Keratinocyte (primary cell): Measurements from ENCODE around the gene SAMD11. TPM values are rescaled to one million over a fixed set of nuclear protein-coding genes. Genes with fewer than 3 reads are reported as not detected.

ENCODE experiments used
- DNase-seq: peaks from one replicate; pipeline ENCODE4 v3.0.0-alpha.2; 2011; ENCODE audit warnings: low read depth, missing footprints, low spot score
- FAIRE-seq: peaks from 2 replicates; lab custom pipeline; 2011; peaks lifted over from hg19 to GRCh38; lab: Jason Lieb, UNC
- H2AFZ ChIP-seq: 2 replicates; pipeline ENCODE4 v1.6.0; 2012; ENCODE audit warnings: low read length, control low read depth, inconsistent platforms; ENCODE audit not compliant: control insufficient read depth
- H3K27ac ChIP-seq: 2 replicates; pipeline ENCODE4 v1.5.1; 2011; ENCODE audit warnings: low read length; ENCODE audit not compliant: control insufficient read depth, insufficient read depth
- H3K27me3 ChIP-seq: 3 replicates; pipeline ENCODE4 v1.6.0; 2011; ENCODE audit warnings: low read length; ENCODE audit not compliant: control insufficient read depth, insufficient read depth; ENCODE audit errors: extremely low read depth
- H3K36me3 ChIP-seq, 2 experiments: 2 replicates in 1 of 2; 3 replicates in 1 of 2; pipeline ENCODE4 v1.5.1; 2011; ENCODE audit warnings: low read length in 2 of 2, mild to moderate bottlenecking in 1 of 2; ENCODE audit not compliant: control insufficient read depth in 2 of 2, insufficient read depth in 2 of 2; ENCODE audit errors: extremely low read depth in 1 of 2
- H3K4me1 ChIP-seq: 3 replicates; pipeline ENCODE4 v1.5.1; 2011; ENCODE audit warnings: low read length; ENCODE audit not compliant: control insufficient read depth, insufficient read depth; ENCODE audit errors: extremely low read depth
- H3K4me2 ChIP-seq: 3 replicates; pipeline ENCODE4 v1.6.0; 2011; ENCODE audit warnings: low read depth, low read length; ENCODE audit not compliant: control insufficient read depth, insufficient read depth; ENCODE audit errors: extremely low read depth
- H3K4me3 ChIP-seq, 3 experiments: fragments of 200-600 bp in 1 of 3; sonication (generic) in 1 of 3; 2 replicates in 2 of 3; 3 replicates in 1 of 3; pipeline ENCODE4 v1.5.1; 2011 to 2016; ENCODE audit warnings: low read length in 3 of 3, mild to moderate bottlenecking in 3 of 3, control low read depth in 2 of 3, inconsistent platforms in 1 of 3, low read depth in 1 of 3, mixed read lengths in 1 of 3, mixed run types in 1 of 3, moderate library complexity in 1 of 3; ENCODE audit not compliant: control insufficient read depth in 2 of 3, insufficient read depth in 2 of 3; ENCODE audit errors: extremely low read depth in 1 of 3
- H3K79me2 ChIP-seq: 2 replicates; pipeline ENCODE4 v1.6.0; 2012; ENCODE audit warnings: low read length; ENCODE audit not compliant: control insufficient read depth, insufficient read depth
- H3K9ac ChIP-seq: 3 replicates; pipeline ENCODE4 v1.6.0; 2011; ENCODE audit warnings: low read length; ENCODE audit not compliant: control insufficient read depth, insufficient read depth; ENCODE audit errors: extremely low read depth
- H3K9me1 ChIP-seq: 3 replicates; pipeline ENCODE4 v1.6.0; 2011; ENCODE audit warnings: low read length; ENCODE audit not compliant: control insufficient read depth, insufficient read depth; ENCODE audit errors: extremely low read depth
- H3K9me3 ChIP-seq: 2 replicates; pipeline ENCODE4 v1.5.1; 2012; ENCODE audit warnings: low read depth, low read length; ENCODE audit not compliant: control insufficient read depth
- H4K20me1 ChIP-seq: 3 replicates; pipeline ENCODE4 v1.6.0; 2011; ENCODE audit warnings: low read length; ENCODE audit not compliant: control insufficient read depth, insufficient read depth; ENCODE audit errors: extremely low read depth
- EZH2 ChIP-seq: IDR thresholded peaks from one replicate; pipeline ENCODE4 v1.6.1; 2012; ENCODE audit warnings: inconsistent platforms, mild to moderate bottlenecking, low read length, moderate library complexity
- dilution Hi-C: fragments of 300-500 bp; cut with MboI; formaldehyde crosslinking; loops from one replicate; pipeline ENCODE4 v1.7.0; 2020; ENCODE audit warnings: low sequenced_read_pairs; ENCODE audit not compliant: extremely low pct_ligation_motif_present
- polyA plus RNA-seq, 5 experiments: library from polyadenylated mRNA; depleted of rRNA in 3 of 5; stranded (reverse) in 3 of 5; stranded (forward) in 1 of 5; unstranded in 1 of 5; fragments of >200 nt; gene quantifications; 1 replicate in 1 of 5; 2 replicates in 3 of 5; 3 replicates in 1 of 5; pipeline versions ENCODE4 v1.2.1 to v1.2.3, GENCODE V29; 2011 to 2012; ENCODE audit warnings: missing spikeins in 2 of 5, low read depth in 1 of 5, low replicate concordance in 1 of 5
- TF ChIP-seq, protein P1 (sequence below), 3 experiments: IDR thresholded peaks in 1 of 3; conservative IDR thresholded peaks in 1 of 3; optimal IDR thresholded peaks in 1 of 3; 2 replicates in 2 of 3; 3 replicates in 1 of 3; pipeline versions ENCODE3 to v1.5.1; 2011; ENCODE audit warnings: low read length in 3 of 3, mild to moderate bottlenecking in 3 of 3, moderate library complexity in 2 of 3, control low read depth in 1 of 3, inconsistent platforms in 1 of 3; ENCODE audit not compliant: insufficient read depth in 2 of 3; ENCODE audit errors: extremely low read depth in 1 of 3

SAMD11 gene
- polyA plus RNA-seq, 1 donor (not counting 4 experiments of a cell fraction or from before 2014, with no cell fraction given): not detected

DNA sequence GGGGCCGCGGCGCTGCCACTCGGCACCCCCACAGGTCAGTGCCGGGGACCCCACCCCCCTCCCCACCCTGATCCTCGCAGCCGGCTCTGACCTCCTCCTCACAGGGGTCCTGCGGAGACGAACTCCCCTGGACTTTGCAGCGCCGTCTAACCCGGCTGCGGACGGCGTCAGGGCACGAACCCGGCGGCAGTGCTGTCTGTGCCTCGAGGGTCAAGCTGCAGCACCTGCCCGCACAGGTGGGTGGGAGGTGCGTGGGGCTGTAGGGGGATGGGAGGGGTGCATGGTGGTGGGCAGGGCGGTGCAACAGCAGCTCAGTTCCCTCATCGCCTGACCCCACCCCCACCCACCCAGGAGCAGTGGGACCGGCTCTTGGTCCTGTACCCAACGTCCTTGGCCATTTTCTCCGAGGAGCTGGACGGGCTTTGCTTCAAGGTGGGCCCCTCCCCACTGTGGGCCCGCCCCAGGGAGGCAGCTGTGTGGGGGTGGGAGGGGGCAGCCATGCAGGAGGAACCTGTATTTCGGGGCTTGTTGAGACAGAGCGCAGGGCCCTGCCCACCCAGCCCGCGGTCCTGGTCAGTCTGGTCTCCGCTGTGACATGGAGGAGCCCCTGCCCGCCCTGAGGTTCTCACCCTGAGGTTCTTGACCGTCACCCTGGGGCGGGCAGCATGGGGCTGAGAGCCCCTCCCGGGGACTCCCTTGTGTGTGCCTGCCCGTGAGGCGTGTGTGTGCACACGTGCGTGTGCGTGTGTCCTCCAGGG, 47.4 kb downstream of the SAMD11 start:
- no peaks in the 10 kb centered on the region for H3K9me3 ChIP-seq
- H3K27me3 ChIP-seq: no peaks in the 10 kb centered on the region
- H3K9ac ChIP-seq: no peak overlapping the region
- H2AFZ ChIP-seq: no peak overlapping the region
- peaks cover 0 to 3% of the 10 kb centered on the region in 2 experiments for H3K36me3 ChIP-seq
- no peaks in the 10 kb centered on the region for H3K9me1 ChIP-seq
- H3K27ac ChIP-seq: no peak overlapping the region
- no peaks in the 10 kb centered on the region for H3K79me2 ChIP-seq
- DNase-seq (no peak), FAIRE-seq (no peak)
- dilution Hi-C loops: no loop called here
- no peak overlapping the region for H3K4me3 ChIP-seq
- no peak for TF ChIP-seq EZH2
- TF ChIP-seq, protein P1, sequence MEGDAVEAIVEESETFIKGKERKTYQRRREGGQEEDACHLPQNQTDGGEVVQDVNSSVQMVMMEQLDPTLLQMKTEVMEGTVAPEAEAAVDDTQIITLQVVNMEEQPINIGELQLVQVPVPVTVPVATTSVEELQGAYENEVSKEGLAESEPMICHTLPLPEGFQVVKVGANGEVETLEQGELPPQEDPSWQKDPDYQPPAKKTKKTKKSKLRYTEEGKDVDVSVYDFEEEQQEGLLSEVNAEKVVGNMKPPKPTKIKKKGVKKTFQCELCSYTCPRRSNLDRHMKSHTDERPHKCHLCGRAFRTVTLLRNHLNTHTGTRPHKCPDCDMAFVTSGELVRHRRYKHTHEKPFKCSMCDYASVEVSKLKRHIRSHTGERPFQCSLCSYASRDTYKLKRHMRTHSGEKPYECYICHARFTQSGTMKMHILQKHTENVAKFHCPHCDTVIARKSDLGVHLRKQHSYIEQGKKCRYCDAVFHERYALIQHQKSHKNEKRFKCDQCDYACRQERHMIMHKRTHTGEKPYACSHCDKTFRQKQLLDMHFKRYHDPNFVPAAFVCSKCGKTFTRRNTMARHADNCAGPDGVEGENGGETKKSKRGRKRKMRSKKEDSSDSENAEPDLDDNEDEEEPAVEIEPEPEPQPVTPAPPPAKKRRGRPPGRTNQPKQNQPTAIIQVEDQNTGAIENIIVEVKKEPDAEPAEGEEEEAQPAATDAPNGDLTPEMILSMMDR (optimal IDR thresholded peaks at IDR 0.05 in 1 of 3, IDR thresholded peaks at IDR 0.05 in 1 of 3, conservative IDR thresholded peaks at IDR 0.05 in 1 of 3; ENCODE audit: extremely low read depth in 1 of 3, insufficient read depth in 2 of 3, low read length in 3 of 3): no peak
- peaks cover 12% of the 10 kb centered on the region for H3K4me1 ChIP-seq
- no peak overlapping the region for H3K4me2 ChIP-seq
- H4K20me1 ChIP-seq: no peaks in the 10 kb centered on the region

DNA sequence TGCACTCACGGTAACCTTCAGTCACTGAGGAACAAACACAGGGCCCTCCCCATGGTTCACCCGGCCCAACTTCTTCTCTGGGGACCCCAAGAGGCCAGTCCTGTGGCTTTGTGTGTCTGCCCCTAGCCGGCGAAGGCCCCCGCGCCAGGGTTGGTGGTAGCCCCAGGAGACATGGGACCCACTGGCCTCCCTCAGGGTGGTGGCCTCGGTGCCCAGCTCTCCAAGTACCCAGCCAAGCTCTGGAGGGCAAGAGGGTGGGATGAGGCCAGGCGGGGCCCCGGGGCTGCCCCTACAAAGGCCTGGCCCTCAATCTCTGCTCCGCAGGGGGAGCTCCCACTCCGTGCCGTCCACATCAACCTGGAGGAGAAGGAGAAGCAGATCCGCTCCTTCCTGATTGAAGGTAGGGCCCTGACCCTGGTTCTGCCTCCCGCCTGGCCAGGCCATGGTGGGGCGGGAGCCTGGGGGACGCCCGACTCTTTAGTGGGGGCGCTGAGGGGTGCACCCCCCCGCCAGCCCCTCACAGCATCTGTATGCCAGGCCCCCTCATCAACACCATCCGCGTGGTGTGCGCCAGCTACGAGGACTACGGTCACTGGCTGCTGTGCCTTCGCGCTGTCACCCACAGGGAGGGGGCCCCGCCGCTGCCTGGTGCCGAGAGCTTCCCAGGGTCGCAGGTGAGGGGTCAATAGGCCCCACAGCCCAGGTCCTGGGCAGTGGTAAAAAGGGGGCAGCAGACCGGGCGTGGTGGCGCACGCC, 48.2 kb downstream of the SAMD11 start:
- Histone ChIP-seq H3K27me3 (no peaks in the 10 kb centered on the region), H2AFZ (no peak overlapping the region), H3K9ac (no peak overlapping the region), H4K20me1 (no peaks in the 10 kb centered on the region), H3K9me1 (no peaks in the 10 kb centered on the region), H3K4me3 (no peak overlapping the region), H3K4me1 (peaks cover 14% of the 10 kb centered on the region), H3K9me3 (no peaks in the 10 kb centered on the region), H3K4me2 (no peak overlapping the region), H3K36me3 (peaks cover 0 to 3% of the 10 kb centered on the region in 2 experiments), H3K79me2 (no peaks in the 10 kb centered on the region), H3K27ac (no peak overlapping the region)
- no peak for FAIRE-seq
- dilution Hi-C loops: no loop called here
- DNase-seq: no peak
- TF ChIP-seq, protein P1 (optimal IDR thresholded peaks at IDR 0.05 in 1 of 3, IDR thresholded peaks at IDR 0.05 in 1 of 3, conservative IDR thresholded peaks at IDR 0.05 in 1 of 3; ENCODE audit: extremely low read depth in 1 of 3, insufficient read depth in 2 of 3, low read length in 3 of 3): no peak
- no peak for TF ChIP-seq EZH2
